H9 (cell line): ENCODE measurements around the gene VEGFD. TPM values are rescaled to one million over a fixed set of nuclear protein-coding genes. Genes with fewer than 3 reads are reported as not detected.
A peak's percentile ranks its signal among the peaks of the same experiment; 100 is the strongest.

Experiments used
- DNase-seq: peaks from one replicate; pipeline ENCODE4 v3.0.0-alpha.2; 2017
- H2AFZ ChIP-seq: one replicate; pipeline ENCODE4 v1.6.1; 2013; ENCODE audit warnings: mild to moderate bottlenecking, low read length, control low read depth, moderate library complexity
- H2AK5ac ChIP-seq: 2 replicates; pipeline ENCODE4 v1.6.1; 2013; ENCODE audit warnings: low read length, control low read depth, mixed read lengths; ENCODE audit not compliant: insufficient read length
- H2BK120ac ChIP-seq: one replicate; pipeline ENCODE4 v1.6.1; 2013; ENCODE audit warnings: low read depth, mild to moderate bottlenecking, low read length, control low read depth, inconsistent platforms; ENCODE audit not compliant: poor library complexity, severe bottlenecking
- H2BK12ac ChIP-seq: 2 replicates; pipeline ENCODE4 v1.6.1; 2013; ENCODE audit warnings: low read length, control low read depth, mixed read lengths, low read depth; ENCODE audit not compliant: insufficient read length
- H2BK15ac ChIP-seq: 2 replicates; pipeline ENCODE4 v1.6.1; 2013; ENCODE audit warnings: low read depth, low read length, control low read depth
- H2BK20ac ChIP-seq: one replicate; pipeline ENCODE4 v1.6.1; 2013; ENCODE audit warnings: low read depth, mild to moderate bottlenecking, low read length, control low read depth, inconsistent platforms; ENCODE audit not compliant: poor library complexity, severe bottlenecking
- H2BK5ac ChIP-seq: 2 replicates; pipeline ENCODE4 v1.6.1; 2013; ENCODE audit warnings: low read length, control low read depth, mixed read lengths; ENCODE audit not compliant: insufficient read length
- H3K14ac ChIP-seq: 2 replicates; pipeline ENCODE4 v1.6.1; 2013; ENCODE audit warnings: low read length, control low read depth; ENCODE audit not compliant: insufficient read depth
- H3K18ac ChIP-seq: 2 replicates; pipeline ENCODE4 v1.6.1; 2013; ENCODE audit warnings: low read depth, mild to moderate bottlenecking, mixed read lengths, low read length, control low read depth; ENCODE audit not compliant: insufficient read length
- H3K23ac ChIP-seq: 2 replicates; pipeline ENCODE4 v1.6.1; 2013; ENCODE audit warnings: low read length, control low read depth, mixed read lengths, low read depth; ENCODE audit not compliant: insufficient read length
- H3K23me2 ChIP-seq: 2 replicates; pipeline ENCODE4 v1.6.1; 2013; ENCODE audit warnings: low read depth, mild to moderate bottlenecking, mixed read lengths, low read length, control low read depth; ENCODE audit not compliant: insufficient read length, poor library complexity, severe bottlenecking
- H3K27ac ChIP-seq: 2 replicates; pipeline ENCODE4 v1.5.1; 2013; ENCODE audit warnings: low read length, control low read depth, mixed read lengths, low read depth; ENCODE audit not compliant: insufficient read length
- H3K27me3 ChIP-seq: 2 replicates; pipeline ENCODE4 v1.6.1; 2013; ENCODE audit warnings: low read length, control low read depth, inconsistent platforms; ENCODE audit not compliant: insufficient read depth
- H3K4ac ChIP-seq: 2 replicates; pipeline ENCODE4 v1.6.1; 2013; ENCODE audit warnings: low read depth, mild to moderate bottlenecking, control low read depth, inconsistent platforms, low read length, moderate library complexity
- H3K4me1 ChIP-seq: 2 replicates; pipeline ENCODE4 v1.6.1; 2013; ENCODE audit warnings: low read length, control low read depth, inconsistent platforms; ENCODE audit not compliant: insufficient read depth
- H3K4me2 ChIP-seq: 2 replicates; pipeline ENCODE4 v1.6.1; 2013; ENCODE audit warnings: low read length, control low read depth, mixed read lengths; ENCODE audit not compliant: insufficient read length, insufficient read depth
- H3K56ac ChIP-seq: 2 replicates; pipeline ENCODE4 v1.6.1; 2013; ENCODE audit warnings: low read depth, mild to moderate bottlenecking, mixed read lengths, low read length, control low read depth; ENCODE audit not compliant: insufficient read length
- H3K79me1 ChIP-seq: 2 replicates; pipeline ENCODE4 v1.6.1; 2013; ENCODE audit warnings: low read depth, mild to moderate bottlenecking, moderate library complexity, low read length, control low read depth, inconsistent platforms; ENCODE audit not compliant: insufficient read depth, poor library complexity, severe bottlenecking
- H3K79me2 ChIP-seq: 2 replicates; pipeline ENCODE4 v1.6.1; 2013; ENCODE audit warnings: low read length, control low read depth, inconsistent platforms; ENCODE audit not compliant: insufficient read depth
- H3K9ac ChIP-seq: 2 replicates; pipeline ENCODE4 v1.6.1; 2013; ENCODE audit warnings: low read length, control low read depth, mixed read lengths; ENCODE audit not compliant: insufficient read length; ENCODE audit errors: extremely low read depth
- H3K9me3 ChIP-seq: one replicate; pipeline ENCODE4 v1.6.1; 2013; ENCODE audit warnings: low read depth, low read length, inconsistent platforms; ENCODE audit not compliant: control insufficient read depth
- H3T11ph ChIP-seq: one replicate; pipeline ENCODE4 v1.6.1; 2013; ENCODE audit warnings: mild to moderate bottlenecking, low read length, control low read depth, inconsistent platforms
- H4K20me1 ChIP-seq: one replicate; pipeline ENCODE4 v1.6.1; 2013; ENCODE audit not compliant: control insufficient read depth, insufficient read length, insufficient read depth
- H4K5ac ChIP-seq: 2 replicates; pipeline ENCODE4 v1.6.1; 2013; ENCODE audit warnings: low read depth, mild to moderate bottlenecking, mixed read lengths, low read length, control low read depth; ENCODE audit not compliant: insufficient read length
- H4K8ac ChIP-seq: replicated peaks from 2 replicates; pipeline ENCODE4 v1.6.1; 2013; ENCODE audit warnings: low read length, control low read depth, mixed read lengths, low read depth; ENCODE audit not compliant: insufficient read length
- H4K91ac ChIP-seq: 2 replicates; pipeline ENCODE4 v1.6.1; 2013; ENCODE audit warnings: low read depth, mild to moderate bottlenecking, moderate library complexity, mixed read lengths, low read length, control low read depth; ENCODE audit not compliant: insufficient read length
- H3K27ac Mint-ChIP-seq, 3 experiments: 2 replicates in 2 of 3; 3 replicates in 1 of 3; pipeline ENCODE4 v1.8.0; 2020 to 2021; ENCODE audit warnings: mixed read lengths in 3 of 3, mild to moderate bottlenecking in 1 of 3, moderate library complexity in 1 of 3
- H3K27me3 Mint-ChIP-seq: 2 replicates; pipeline ENCODE4 v1.8.0; 2021; ENCODE audit warnings: low read depth, mild to moderate bottlenecking, moderate library complexity, mixed read lengths
- H3K36me3 Mint-ChIP-seq, 3 experiments: 2 replicates in 2 of 3; 3 replicates in 1 of 3; pipeline ENCODE4 v1.8.0; 2020 to 2021; ENCODE audit warnings: low read depth in 3 of 3, mixed read lengths in 3 of 3; ENCODE audit not compliant: insufficient read depth in 1 of 3
- H3K4me1 Mint-ChIP-seq, 2 experiments: 2 replicates each; pipeline ENCODE4 v1.8.0; 2020; ENCODE audit warnings: mixed read lengths in 2 of 2
- H3K4me3 Mint-ChIP-seq, 2 experiments: 2 replicates in 1 of 2; 3 replicates in 1 of 2; pipeline ENCODE4 v1.8.0; 2020 to 2021; ENCODE audit warnings: mild to moderate bottlenecking in 2 of 2, mixed read lengths in 2 of 2, moderate library complexity in 1 of 2
- H3K9me3 Mint-ChIP-seq, 2 experiments: 2 replicates in 1 of 2; 3 replicates in 1 of 2; pipeline ENCODE4 v1.8.0; 2020; ENCODE audit warnings: mild to moderate bottlenecking in 2 of 2, mixed read lengths in 2 of 2, moderate library complexity in 1 of 2
- WGBS: extraction: QIAGEN DNeasy Blood & Tissue Kit; methylation state at CpG from one replicate; pipeline ENCODE4 v1.1.7; 2013; ENCODE audit warnings: missing lambda C conversion rate, low lambda C conversion rate, mixed read lengths; ENCODE audit not compliant: insufficient read length; ENCODE audit errors: extremely low coverage; 5-methylcytosine and 5-hydroxymethylcytosine counted together
- total RNA-seq: library from RNA; stranded (reverse); gene quantifications from 2 replicates; pipeline ENCODE4 v1.2.1, GENCODE V29; 2021
- TF ChIP-seq, protein P1 (sequence below): fragments of 200-600 bp; sonication (generic); conservative IDR thresholded peaks from 3 replicates; pipeline ENCODE4 v1.8.0; 2021; ENCODE audit warnings: antibody characterized with exemption, mild to moderate bottlenecking

Gene VEGFD
- total RNA-seq, 1 experiment from 2014 or later, result 0.11 TPM

GRCh38 chrX:15334561-15334960 is 49.7 kb downstream of the VEGFD start:
- no peak overlapping the region for H3K18ac ChIP-seq
- H4K91ac ChIP-seq, result no peak overlapping the region
- H3K56ac ChIP-seq, result no peak overlapping the region
- H2AK5ac ChIP-seq, result no peak overlapping the region
- H3K14ac ChIP-seq, result peak overlapping the region; percentile 86; the same call in 1 of the 2 replicates
- no peak overlapping the region for H2BK20ac ChIP-seq
- H3T11ph ChIP-seq, result no peak overlapping the region
- no peak overlapping the region for H2AFZ ChIP-seq
- no peaks in the 10 kb centered on the region for H3K79me1 ChIP-seq
- no peak overlapping the region for H3K4ac ChIP-seq
- no peak overlapping the region for H2BK5ac ChIP-seq
- no peaks in the 10 kb centered on the region for H3K4me1 ChIP-seq
- no peak overlapping the region for H4K8ac ChIP-seq
- DNase-seq, result no peak
- Mint-ChIP-seq H3K27me3 (peaks cover 3% of the 10 kb centered on the region; the same call in 1 of the 2 replicates), H3K9me3 (peaks cover 2 to 13% of the 10 kb centered on the region in 2 experiments), H3K4me1 (peaks cover 2 to 5% of the 10 kb centered on the region in 2 experiments; a peak in 2 of 4 replicates), H3K4me3 (peak overlapping the region; percentile 92 to 93), H3K27ac (peak overlapping the region in 1 of 3 experiments; percentile 98; a peak in 2 of 7 replicates), H3K36me3 (peaks cover 0 to 12% (median 0%) of the 10 kb centered on the region in 3 experiments; a peak in 3 of 7 replicates)
- H4K5ac ChIP-seq, result no peak overlapping the region
- H3K23ac ChIP-seq, result no peak overlapping the region
- no peak overlapping the region for H2BK120ac ChIP-seq
- H2BK15ac ChIP-seq, result no peak overlapping the region
- H3K23me2 ChIP-seq, result no peaks in the 10 kb centered on the region
- H4K20me1 ChIP-seq, result no peaks in the 10 kb centered on the region
- H3K79me2 ChIP-seq, result no peaks in the 10 kb centered on the region
- H3K4me2 ChIP-seq, result peak overlapping the region; percentile 72
- peak overlapping the region; percentile 76 for H3K9ac ChIP-seq
- H2BK12ac ChIP-seq, result no peak overlapping the region
- no peak overlapping the region for H3K27ac ChIP-seq
- WGBS, result no CpG with 5 or more reads among the region's 7 CpGs
- TF ChIP-seq, protein P1, sequence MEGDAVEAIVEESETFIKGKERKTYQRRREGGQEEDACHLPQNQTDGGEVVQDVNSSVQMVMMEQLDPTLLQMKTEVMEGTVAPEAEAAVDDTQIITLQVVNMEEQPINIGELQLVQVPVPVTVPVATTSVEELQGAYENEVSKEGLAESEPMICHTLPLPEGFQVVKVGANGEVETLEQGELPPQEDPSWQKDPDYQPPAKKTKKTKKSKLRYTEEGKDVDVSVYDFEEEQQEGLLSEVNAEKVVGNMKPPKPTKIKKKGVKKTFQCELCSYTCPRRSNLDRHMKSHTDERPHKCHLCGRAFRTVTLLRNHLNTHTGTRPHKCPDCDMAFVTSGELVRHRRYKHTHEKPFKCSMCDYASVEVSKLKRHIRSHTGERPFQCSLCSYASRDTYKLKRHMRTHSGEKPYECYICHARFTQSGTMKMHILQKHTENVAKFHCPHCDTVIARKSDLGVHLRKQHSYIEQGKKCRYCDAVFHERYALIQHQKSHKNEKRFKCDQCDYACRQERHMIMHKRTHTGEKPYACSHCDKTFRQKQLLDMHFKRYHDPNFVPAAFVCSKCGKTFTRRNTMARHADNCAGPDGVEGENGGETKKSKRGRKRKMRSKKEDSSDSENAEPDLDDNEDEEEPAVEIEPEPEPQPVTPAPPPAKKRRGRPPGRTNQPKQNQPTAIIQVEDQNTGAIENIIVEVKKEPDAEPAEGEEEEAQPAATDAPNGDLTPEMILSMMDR, result no peak
- no peaks in the 10 kb centered on the region for H3K27me3 ChIP-seq
- H3K9me3 ChIP-seq, result no peaks in the 10 kb centered on the region
